Smooth muscle cell (in vitro differentiated cells): ENCODE measurements around the gene WAC. TPM values are rescaled to one million over a fixed set of nuclear protein-coding genes. Genes with fewer than 3 reads are reported as not detected.

Experiments used
- DNase-seq: peaks from one replicate; lab custom pipeline; 2025; ENCODE audit not compliant: unreplicated experiment; lab: John Stamatoyannopoulos, UW
- H2AFZ ChIP-seq: fragments of 200-600 bp; sonication (generic); 2 replicates; pipeline ENCODE4 v1.6.0; 2016; ENCODE audit warnings: antibody characterized with exemption, low read depth, mild to moderate bottlenecking
- H3F3A ChIP-seq: fragments of 200-600 bp; sonication (generic); 2 replicates; pipeline ENCODE4 v1.6.0; 2017; ENCODE audit warnings: antibody characterized with exemption, low read depth
- H3K27ac ChIP-seq: fragments of 200-600 bp; sonication (generic); 2 replicates; pipeline ENCODE4 v1.5.1; 2016; ENCODE audit warnings: low read depth, mild to moderate bottlenecking
- H3K27me3 ChIP-seq: fragments of 200-600 bp; sonication (generic); 2 replicates; pipeline ENCODE4 v1.6.1; 2016; ENCODE audit warnings: low read depth, mild to moderate bottlenecking
- H3K36me3 ChIP-seq: fragments of 200-600 bp; sonication (generic); 2 replicates; pipeline ENCODE4 v1.5.1; 2016; ENCODE audit warnings: low read depth
- H3K4me1 ChIP-seq: fragments of 200-600 bp; sonication (generic); 2 replicates; pipeline ENCODE4 v1.5.1; 2016; ENCODE audit warnings: low read depth
- H3K4me2 ChIP-seq: fragments of 200-600 bp; sonication (generic); 2 replicates; pipeline ENCODE4 v1.6.0; 2016; ENCODE audit warnings: mild to moderate bottlenecking
- H3K4me3 ChIP-seq: fragments of 200-600 bp; sonication (generic); 2 replicates; pipeline ENCODE4 v1.5.1; 2016; ENCODE audit warnings: mild to moderate bottlenecking
- H3K79me2 ChIP-seq: fragments of 200-600 bp; sonication (generic); 2 replicates; pipeline ENCODE4 v1.6.0; 2016; ENCODE audit warnings: low read depth, mild to moderate bottlenecking
- H3K9ac ChIP-seq: fragments of 200-600 bp; sonication (generic); 2 replicates; pipeline ENCODE4 v1.6.0; 2016; ENCODE audit warnings: low read depth
- H3K9me3 ChIP-seq: fragments of 200-600 bp; sonication (generic); replicated peaks from 2 replicates; pipeline ENCODE4 v1.5.1; 2016; ENCODE audit warnings: low read depth
- H4K20me1 ChIP-seq: fragments of 200-600 bp; sonication (generic); 2 replicates; pipeline ENCODE4 v1.6.0; 2016; ENCODE audit warnings: low read depth
- WGBS: methylation state at CpG from one replicate; pipeline ENCODE4 v1.1.7; 2016; ENCODE audit warnings: low lambda C conversion rate; 5-methylcytosine and 5-hydroxymethylcytosine counted together
- polyA plus RNA-seq: library from polyadenylated mRNA; unstranded; fragments of >200 nt; fragmentation: Nextera tagmentation; extraction: Ambion mirVana; gene quantifications from 2 replicates; pipeline ENCODE4 v1.2.1, GENCODE V29; 2016
- total RNA-seq: library from RNA; depleted of rRNA; stranded (reverse); fragments of >200 nt; gene quantifications from 2 replicates; pipeline ENCODE4 v1.2.3, GENCODE V29; 2014
- TF ChIP-seq, protein P1 (sequence below): fragments of 200-600 bp; sonication (generic); IDR thresholded peaks from 2 replicates; pipeline ENCODE4 v1.5.1; 2017; ENCODE audit warnings: borderline replicate concordance, mild to moderate bottlenecking, antibody characterized with exemption; ENCODE audit not compliant: insufficient read depth, poor library complexity, severe bottlenecking

WAC gene
- total and polyA plus RNA-seq, 2 experiments from 2014 or later, result 52.2 to 97.5 TPM

DNA sequence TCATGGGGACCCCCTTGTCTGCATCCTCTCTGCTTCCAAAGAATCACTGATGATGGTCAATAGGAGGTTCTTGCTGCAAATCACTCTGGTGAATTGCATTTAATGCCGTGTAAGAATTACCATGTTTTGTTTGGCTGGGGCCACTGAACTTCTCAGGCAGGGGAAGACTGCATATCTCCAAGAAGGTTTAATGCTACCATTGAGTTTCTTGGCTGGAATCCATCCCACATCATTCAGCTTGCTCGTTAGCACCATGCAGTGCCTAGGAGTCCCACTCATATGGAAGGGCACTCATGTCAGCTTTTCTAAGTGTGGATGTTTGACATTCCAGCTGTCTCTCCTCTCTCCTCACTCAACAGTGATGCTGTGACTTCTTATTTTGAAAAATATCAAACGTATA lies 94.2 kb downstream of the WAC start:
- H3K9me3 ChIP-seq, result no peaks in the 10 kb centered on the region
- no peak overlapping the region for H3K4me3 ChIP-seq
- H3F3A ChIP-seq, result peaks cover 22% of the 10 kb centered on the region
- no peak overlapping the region for H3K27ac ChIP-seq
- no peak overlapping the region for H2AFZ ChIP-seq
- WGBS, result 71% methylated on average over 3 of the region's 3 CpGs
- DNase-seq, result no peak
- H3K4me1 ChIP-seq, result no peaks in the 10 kb centered on the region
- H3K79me2 ChIP-seq, result no peaks in the 10 kb centered on the region
- TF ChIP-seq, protein P1, sequence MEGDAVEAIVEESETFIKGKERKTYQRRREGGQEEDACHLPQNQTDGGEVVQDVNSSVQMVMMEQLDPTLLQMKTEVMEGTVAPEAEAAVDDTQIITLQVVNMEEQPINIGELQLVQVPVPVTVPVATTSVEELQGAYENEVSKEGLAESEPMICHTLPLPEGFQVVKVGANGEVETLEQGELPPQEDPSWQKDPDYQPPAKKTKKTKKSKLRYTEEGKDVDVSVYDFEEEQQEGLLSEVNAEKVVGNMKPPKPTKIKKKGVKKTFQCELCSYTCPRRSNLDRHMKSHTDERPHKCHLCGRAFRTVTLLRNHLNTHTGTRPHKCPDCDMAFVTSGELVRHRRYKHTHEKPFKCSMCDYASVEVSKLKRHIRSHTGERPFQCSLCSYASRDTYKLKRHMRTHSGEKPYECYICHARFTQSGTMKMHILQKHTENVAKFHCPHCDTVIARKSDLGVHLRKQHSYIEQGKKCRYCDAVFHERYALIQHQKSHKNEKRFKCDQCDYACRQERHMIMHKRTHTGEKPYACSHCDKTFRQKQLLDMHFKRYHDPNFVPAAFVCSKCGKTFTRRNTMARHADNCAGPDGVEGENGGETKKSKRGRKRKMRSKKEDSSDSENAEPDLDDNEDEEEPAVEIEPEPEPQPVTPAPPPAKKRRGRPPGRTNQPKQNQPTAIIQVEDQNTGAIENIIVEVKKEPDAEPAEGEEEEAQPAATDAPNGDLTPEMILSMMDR, result no peak
- no peak overlapping the region for H3K4me2 ChIP-seq
- H3K9ac ChIP-seq, result no peak overlapping the region
- no peaks in the 10 kb centered on the region for H3K36me3 ChIP-seq
- no peaks in the 10 kb centered on the region for H4K20me1 ChIP-seq
- H3K27me3 ChIP-seq, result no peaks in the 10 kb centered on the region

DNA sequence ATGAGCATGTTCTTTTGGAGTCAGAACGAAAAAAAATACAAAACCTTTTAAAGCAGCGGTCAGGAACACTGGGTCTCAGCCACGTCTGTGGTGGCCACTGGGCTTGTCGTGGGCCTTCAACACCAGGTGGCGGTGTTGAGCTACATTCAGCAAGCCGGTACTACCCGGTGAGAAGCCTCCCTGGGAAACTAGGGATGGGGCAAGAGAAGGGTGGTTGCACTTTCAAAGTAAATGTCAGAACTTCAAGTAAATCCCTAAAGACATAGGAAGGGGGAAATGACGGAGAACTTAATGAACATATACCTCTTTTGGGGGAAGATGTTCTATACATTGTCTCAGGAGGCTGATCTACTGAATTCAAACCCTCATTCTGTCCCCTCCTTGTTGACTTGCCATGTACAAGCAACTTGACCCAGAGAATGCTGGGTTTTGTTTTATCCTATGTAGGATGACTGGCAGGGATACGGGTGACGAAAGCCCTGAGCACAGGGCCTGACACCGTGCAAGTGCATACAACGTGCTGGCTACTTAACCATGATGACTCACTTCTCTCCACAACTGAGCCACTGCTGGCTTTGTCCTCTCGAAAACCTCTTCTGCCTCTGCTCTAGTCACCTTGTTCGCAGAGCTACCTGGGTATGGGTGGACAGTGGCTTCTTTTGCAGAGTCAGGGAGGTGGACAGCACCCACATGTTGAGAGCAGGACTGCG lies 95.4 kb downstream of the WAC start:
- DNase-seq, result peak; percentile 27
- Histone ChIP-seq H3F3A (peaks cover 15% of the 10 kb centered on the region), H4K20me1 (no peaks in the 10 kb centered on the region), H3K36me3 (no peaks in the 10 kb centered on the region), H3K9me3 (no peaks in the 10 kb centered on the region), H3K4me3 (no peak overlapping the region), H3K4me2 (peak overlapping the region; percentile 77), H3K4me1 (no peaks in the 10 kb centered on the region), H3K79me2 (no peaks in the 10 kb centered on the region), H3K27ac (peak overlapping the region; percentile 34), H2AFZ (peak overlapping the region; percentile 36), H3K9ac (no peak overlapping the region), H3K27me3 (no peaks in the 10 kb centered on the region)
- TF ChIP-seq, protein P1, result peak; percentile 94
- 15% methylated on average over 15 of the region's 15 CpGs for WGBS

DNA sequence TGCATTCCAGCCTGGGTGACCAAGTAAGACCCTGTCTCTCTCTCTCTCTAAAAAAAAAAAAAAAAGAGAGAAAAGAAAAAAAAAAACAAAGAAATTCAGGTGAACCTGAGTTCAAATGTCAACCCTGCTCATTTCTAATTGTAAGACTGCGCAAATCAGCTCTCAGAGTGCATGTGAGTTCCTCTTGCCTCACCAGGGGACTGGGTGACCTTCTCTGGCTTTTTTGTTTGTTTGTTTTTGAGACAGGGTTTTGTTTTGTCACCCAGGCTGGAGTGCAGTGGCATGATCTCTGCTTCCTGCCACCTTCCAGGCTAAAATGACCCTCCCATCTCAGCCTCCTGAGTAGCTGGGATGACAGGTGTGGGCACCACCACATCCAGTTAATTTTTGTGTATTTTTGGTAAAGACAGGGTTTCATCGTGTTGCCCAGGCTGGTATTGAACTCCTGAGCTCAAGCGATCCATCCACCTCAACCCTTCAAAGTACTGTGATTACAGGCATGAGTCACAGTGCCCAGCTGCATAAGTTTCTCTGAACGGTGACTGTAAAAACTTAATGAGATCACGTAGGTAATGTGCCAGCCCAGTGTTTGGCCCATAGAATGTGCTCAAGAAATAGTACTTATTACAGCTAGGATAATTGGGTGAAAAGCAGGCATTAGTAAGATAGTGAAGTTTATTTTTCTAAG lies 99.1 kb downstream of the WAC start:
- Histone ChIP-seq H3K79me2 (no peaks in the 10 kb centered on the region), H3F3A (no peaks in the 10 kb centered on the region), H3K4me1 (no peaks in the 10 kb centered on the region), H3K4me2 (no peak overlapping the region), H3K9me3 (no peaks in the 10 kb centered on the region), H3K9ac (no peak overlapping the region), H3K36me3 (no peaks in the 10 kb centered on the region), H3K4me3 (no peak overlapping the region), H2AFZ (no peak overlapping the region), H4K20me1 (no peaks in the 10 kb centered on the region), H3K27ac (no peak overlapping the region), H3K27me3 (no peaks in the 10 kb centered on the region)
- WGBS, result 52% methylated on average over 5 of the region's 5 CpGs
- TF ChIP-seq, protein P1, result no peak
- no peak for DNase-seq
